MCF 10A (cell line): Measurements from ENCODE around the gene ARHGAP21. TPM values are rescaled to one million over a fixed set of nuclear protein-coding genes. Genes with fewer than 3 reads are reported as not detected.

Source experiments
- BruUV-seq: library from RNA; stranded (reverse); fragments of 400-500 nt; replicated peaks from 2 replicates; lab custom pipeline; 2021; lab: Mats Ljungman, UMichigan
- CTCF ChIA-PET: fragments of 300-600 bp; sonication (Branson Sonifier 250); formaldehyde crosslinking; extraction: SDS; loops from one replicate; lab custom pipeline; 2021; ENCODE audit warnings: antibody characterized with exemption, inconsistent platforms; lab: Yijun Ruan, JAX
- POLR2A ChIA-PET: fragments of 300-600, 350-650 bp; sonication (Branson Sonifier 250); formaldehyde crosslinking; extraction: SDS; loops from one replicate; lab custom pipeline; 2020; ENCODE audit warnings: antibody characterized with exemption, inconsistent platforms; lab: Yijun Ruan, JAX
- DNase-seq: peaks from one replicate; pipeline ENCODE4 v3.0.0-alpha.2; 2018; ENCODE audit not compliant: unreplicated experiment
- H3K27ac Mint-ChIP-seq: one replicate; pipeline ENCODE4 v1.8.0; 2022; ENCODE audit warnings: mild to moderate bottlenecking, low read depth, mixed read lengths; ENCODE audit not compliant: unreplicated experiment
- H3K27me3 Mint-ChIP-seq: one replicate; pipeline ENCODE4 v1.8.0; 2022; ENCODE audit warnings: mixed read lengths; ENCODE audit not compliant: insufficient read depth, unreplicated experiment
- H3K36me3 Mint-ChIP-seq: one replicate; pipeline ENCODE4 v1.8.0; 2022; ENCODE audit warnings: mild to moderate bottlenecking, moderate library complexity, mixed read lengths; ENCODE audit not compliant: insufficient read depth, unreplicated experiment
- H3K4me1 Mint-ChIP-seq: one replicate; pipeline ENCODE4 v1.8.0; 2022; ENCODE audit warnings: mixed read lengths; ENCODE audit not compliant: insufficient read depth, unreplicated experiment
- H3K4me3 Mint-ChIP-seq: one replicate; pipeline ENCODE4 v1.8.0; 2022; ENCODE audit warnings: mild to moderate bottlenecking, moderate library complexity, mixed read lengths; ENCODE audit not compliant: unreplicated experiment
- H3K9me3 Mint-ChIP-seq: one replicate; pipeline ENCODE4 v1.8.0; 2022; ENCODE audit warnings: mixed read lengths; ENCODE audit not compliant: unreplicated experiment
- intact Hi-C: fragments of 100-400 bp; cut with micrococcal nuclease; formaldehyde crosslinking; loops from 2 replicates; pipeline ENCODE4 v1.14.1; 2022
- total RNA-seq: library from RNA; stranded (reverse); gene quantifications from 2 replicates; pipeline ENCODE4 v1.2.3, GENCODE V29; 2022
- TF ChIP-seq, protein P1 (sequence below): fragments of 200-600 bp; IDR thresholded peaks from one replicate; pipeline ENCODE4 v1.8.0; 2022; ENCODE audit warnings: antibody characterized with exemption, mild to moderate bottlenecking; ENCODE audit not compliant: unreplicated experiment

The ARHGAP21 gene
- total RNA-seq, 1 experiment from 2014 or later, result 85.1 TPM

DNA sequence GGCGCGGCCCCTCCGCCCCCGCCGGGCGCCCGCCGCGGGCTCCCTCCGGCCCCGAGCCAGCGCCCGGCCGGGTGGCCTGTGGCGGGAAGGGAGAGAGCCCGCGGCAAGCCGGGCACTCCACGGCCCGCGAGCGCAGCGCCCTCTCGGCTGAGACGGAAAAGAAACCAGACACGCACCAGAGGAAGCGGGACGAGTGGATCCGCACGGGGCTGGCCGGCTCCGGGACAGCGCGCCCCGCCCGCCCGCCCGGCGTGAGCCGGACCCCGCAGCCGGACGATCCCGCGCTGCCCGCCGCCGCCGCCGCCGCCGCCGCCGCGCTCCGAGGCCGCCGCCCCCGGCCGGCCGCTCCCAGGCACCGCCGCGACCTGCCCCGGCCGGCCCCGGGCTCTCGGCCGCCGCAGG lies 300 bp downstream of the ARHGAP21 start:
- peaks cover 5% of the 10 kb centered on the region for H3K36me3 Mint-ChIP-seq
- no peaks in the 10 kb centered on the region for H3K9me3 Mint-ChIP-seq
- no peak for DNase-seq
- ChIA-PET POLR2A (interaction anchor here (0.6 to 3.7 kb wide), 20 partner anchors 9 to 338 kb away, joined by 3 to 28 read pairs (median 5); partner anchors contain the start of genes ENKUR and THNSL1), CTCF (interaction anchor here (0.8 kb wide), 1 partner anchor 219 kb away, joined by 3 read pairs; no protein-coding TSS in a partner anchor)
- TF ChIP-seq, protein P1, sequence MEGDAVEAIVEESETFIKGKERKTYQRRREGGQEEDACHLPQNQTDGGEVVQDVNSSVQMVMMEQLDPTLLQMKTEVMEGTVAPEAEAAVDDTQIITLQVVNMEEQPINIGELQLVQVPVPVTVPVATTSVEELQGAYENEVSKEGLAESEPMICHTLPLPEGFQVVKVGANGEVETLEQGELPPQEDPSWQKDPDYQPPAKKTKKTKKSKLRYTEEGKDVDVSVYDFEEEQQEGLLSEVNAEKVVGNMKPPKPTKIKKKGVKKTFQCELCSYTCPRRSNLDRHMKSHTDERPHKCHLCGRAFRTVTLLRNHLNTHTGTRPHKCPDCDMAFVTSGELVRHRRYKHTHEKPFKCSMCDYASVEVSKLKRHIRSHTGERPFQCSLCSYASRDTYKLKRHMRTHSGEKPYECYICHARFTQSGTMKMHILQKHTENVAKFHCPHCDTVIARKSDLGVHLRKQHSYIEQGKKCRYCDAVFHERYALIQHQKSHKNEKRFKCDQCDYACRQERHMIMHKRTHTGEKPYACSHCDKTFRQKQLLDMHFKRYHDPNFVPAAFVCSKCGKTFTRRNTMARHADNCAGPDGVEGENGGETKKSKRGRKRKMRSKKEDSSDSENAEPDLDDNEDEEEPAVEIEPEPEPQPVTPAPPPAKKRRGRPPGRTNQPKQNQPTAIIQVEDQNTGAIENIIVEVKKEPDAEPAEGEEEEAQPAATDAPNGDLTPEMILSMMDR, result no peak
- H3K4me1 Mint-ChIP-seq, result no peaks in the 10 kb centered on the region
- no peak overlapping the region for H3K4me3 Mint-ChIP-seq
- BruUV-seq, result no TSS peak
- intact Hi-C loops, result loop anchor here (5.0 kb wide), 3 partner anchors 99 to 359 kb away; no protein-coding TSS in a partner anchor
- peak overlapping the region; percentile 54 for H3K27ac Mint-ChIP-seq
- no peaks in the 10 kb centered on the region for H3K27me3 Mint-ChIP-seq

DNA sequence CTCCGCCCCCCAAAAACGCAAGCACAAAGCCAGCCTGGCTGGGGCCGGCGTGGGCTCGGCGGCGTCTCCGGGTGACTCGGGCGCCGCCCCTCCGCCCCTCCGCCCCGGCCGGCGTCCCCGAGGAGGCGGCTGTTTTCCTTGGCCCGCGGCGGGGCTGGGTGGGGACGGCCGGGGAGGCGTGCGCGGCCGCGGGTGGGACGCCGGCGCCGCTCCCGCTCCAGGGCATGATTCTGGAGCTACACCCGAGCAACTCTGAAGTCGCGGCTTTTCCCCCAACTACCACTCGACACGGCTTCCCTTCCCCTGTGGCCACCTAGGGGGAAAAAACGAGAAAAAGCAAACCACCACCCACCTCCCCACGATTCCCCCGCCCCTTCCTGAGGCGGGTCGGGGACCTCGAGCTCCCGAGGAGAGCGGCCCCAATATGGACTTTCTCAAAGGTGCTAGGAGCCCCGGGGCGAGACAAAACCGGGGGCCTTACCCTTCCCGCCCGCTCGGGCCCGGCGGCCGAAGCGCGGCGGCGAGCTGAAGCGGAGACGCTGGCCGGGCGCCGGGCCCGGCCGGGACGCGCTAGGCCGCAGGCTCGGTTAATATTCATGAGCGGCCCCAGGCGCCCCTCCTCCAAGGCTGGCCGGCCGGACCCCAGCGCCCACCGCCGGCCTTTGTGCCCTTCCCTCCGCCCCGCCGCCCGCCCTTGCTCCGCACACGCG lies 856 bp downstream of the ARHGAP21 start:
- ChIA-PET CTCF (interaction anchor here (0.8 kb wide), 1 partner anchor 97 kb away, joined by 3 read pairs; no protein-coding TSS in a partner anchor), POLR2A (interaction anchor here (0.6 to 3.7 kb wide), 15 partner anchors 9 to 1646 kb away, joined by 3 to 28 read pairs (median 5); partner anchors contain the start of genes ENKUR and THNSL1)
- peaks cover 5% of the 10 kb centered on the region for H3K36me3 Mint-ChIP-seq
- intact Hi-C loops, result loop anchor here (5.0 kb wide), 3 partner anchors 99 to 359 kb away; no protein-coding TSS in a partner anchor
- no TSS peak for BruUV-seq
- H3K4me3 Mint-ChIP-seq, result no peak overlapping the region
- no peaks in the 10 kb centered on the region for H3K4me1 Mint-ChIP-seq
- H3K27ac Mint-ChIP-seq, result peak overlapping the region; percentile 84
- TF ChIP-seq, protein P1, result no peak
- H3K27me3 Mint-ChIP-seq, result no peaks in the 10 kb centered on the region
- DNase-seq, result peak; percentile 49
- no peaks in the 10 kb centered on the region for H3K9me3 Mint-ChIP-seq

DNA sequence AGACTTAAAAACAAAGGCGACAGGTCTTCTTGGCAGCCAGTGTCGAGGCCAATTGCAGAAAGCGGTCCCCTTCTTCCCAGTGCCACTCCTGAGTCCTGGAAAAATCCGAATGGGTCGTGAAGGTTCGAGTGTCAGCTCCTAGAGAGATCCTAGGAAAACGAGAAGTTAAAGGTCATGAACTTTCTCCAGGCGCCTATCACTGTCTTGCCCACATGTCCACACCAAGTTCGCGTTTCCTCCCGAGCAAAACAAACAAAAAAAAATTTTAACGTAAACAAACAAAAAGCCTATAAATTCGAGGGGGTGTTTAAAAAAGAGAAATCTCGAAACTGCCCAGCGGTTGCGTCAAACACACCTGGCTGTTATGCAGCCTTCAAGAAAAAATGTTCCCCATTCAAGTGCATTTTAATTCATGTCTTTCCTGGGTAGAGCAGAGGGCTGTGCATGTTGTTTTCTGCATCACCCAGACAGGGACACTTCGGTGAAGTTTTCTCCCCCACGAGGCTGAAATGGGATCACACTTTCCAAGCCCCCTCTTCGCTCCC lies 1.5 kb downstream of the ARHGAP21 start:
- peaks cover 5% of the 10 kb centered on the region for H3K36me3 Mint-ChIP-seq
- no peaks in the 10 kb centered on the region for H3K27me3 Mint-ChIP-seq
- DNase-seq, result peak; percentile 38
- ChIA-PET CTCF (interaction anchor here (0.6 to 1.4 kb wide), 4 partner anchors 15 to 98 kb away, joined by 3 to 4 read pairs (median 4); no protein-coding TSS in a partner anchor), POLR2A (interaction anchor here (0.7 to 2.1 kb wide), 23 partner anchors 10 to 343 kb away, joined by 3 to 19 read pairs (median 4); partner anchors contain the start of genes ENKUR and THNSL1)
- BruUV-seq, result no TSS peak
- no peaks in the 10 kb centered on the region for H3K4me1 Mint-ChIP-seq
- H3K4me3 Mint-ChIP-seq, result no peak overlapping the region
- no peaks in the 10 kb centered on the region for H3K9me3 Mint-ChIP-seq
- intact Hi-C loops, result loop anchor here (5.0 kb wide), 3 partner anchors 100 to 360 kb away; no protein-coding TSS in a partner anchor
- H3K27ac Mint-ChIP-seq, result peak overlapping the region; percentile 84
- TF ChIP-seq, protein P1, result no peak
